GM19397 (cell line): ENCODE measurements around the gene TCTN1.

Experiments
- ATAC-seq: cut with Tn5 transposase; IDR thresholded peaks from one replicate; pipeline ENCODE4 v1.9.1; 2021; ENCODE audit warnings: mild to moderate bottlenecking, moderate library complexity; ENCODE audit not compliant: unreplicated experiment

TCTN1 gene

DNA sequence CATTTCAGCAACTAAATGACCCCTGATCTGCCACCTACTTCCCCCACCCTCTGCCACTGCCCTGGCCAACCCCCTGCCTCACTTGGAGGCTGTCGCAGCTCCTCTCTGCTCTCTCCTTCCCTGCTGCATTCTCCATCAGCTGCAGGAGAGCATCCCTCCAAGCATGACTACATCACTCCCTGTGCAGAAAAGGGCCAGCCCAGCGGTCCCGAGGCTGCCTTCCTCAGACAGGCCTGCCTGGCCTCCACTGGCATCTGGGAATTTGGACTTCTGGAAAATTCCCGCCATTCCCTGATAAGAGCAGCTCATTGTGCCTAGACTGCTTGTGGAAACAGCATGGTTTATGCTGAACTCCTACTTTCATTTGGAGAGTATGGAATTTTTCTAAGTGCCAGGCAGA is 62.2 kb downstream of the TCTN1 start:
- no peak for ATAC-seq

- ATAC-seq, result peak; percentile 71
Observed at GRCh38 chr12:110677206-110677911, 63.4 kb downstream of the TCTN1 start.

GRCh38 chr12:110677982-110678381 is 64.1 kb downstream of the TCTN1 start:
- ATAC-seq, result no peak

DNA sequence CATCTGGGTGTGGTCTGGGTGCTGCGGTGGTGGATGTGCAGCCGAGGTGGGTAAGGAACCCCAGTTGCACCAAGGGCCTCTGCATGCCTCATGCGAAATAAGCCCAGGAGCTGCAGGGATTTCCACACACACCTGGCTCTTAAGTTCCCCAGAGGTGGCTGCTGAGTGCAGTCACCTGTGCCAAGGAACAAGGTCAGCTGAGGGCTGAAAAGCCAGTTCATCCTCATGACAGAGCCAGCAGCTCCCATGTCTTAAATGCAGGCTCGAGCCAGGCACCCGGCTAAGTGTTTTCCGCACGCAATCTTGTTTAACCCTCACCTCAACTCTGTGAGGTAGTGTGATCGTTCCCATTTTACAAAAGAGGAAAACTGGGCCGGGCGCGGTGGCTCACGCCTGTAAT is 65.3 kb downstream of the TCTN1 start:
- ATAC-seq, result no peak

- no peak for ATAC-seq
Observed at GRCh38 chr12:110680032-110680431, 66.1 kb downstream of the TCTN1 start.

GRCh38 chr12:110683888-110684287 is 70.0 kb downstream of the TCTN1 start:
- no peak for ATAC-seq

DNA sequence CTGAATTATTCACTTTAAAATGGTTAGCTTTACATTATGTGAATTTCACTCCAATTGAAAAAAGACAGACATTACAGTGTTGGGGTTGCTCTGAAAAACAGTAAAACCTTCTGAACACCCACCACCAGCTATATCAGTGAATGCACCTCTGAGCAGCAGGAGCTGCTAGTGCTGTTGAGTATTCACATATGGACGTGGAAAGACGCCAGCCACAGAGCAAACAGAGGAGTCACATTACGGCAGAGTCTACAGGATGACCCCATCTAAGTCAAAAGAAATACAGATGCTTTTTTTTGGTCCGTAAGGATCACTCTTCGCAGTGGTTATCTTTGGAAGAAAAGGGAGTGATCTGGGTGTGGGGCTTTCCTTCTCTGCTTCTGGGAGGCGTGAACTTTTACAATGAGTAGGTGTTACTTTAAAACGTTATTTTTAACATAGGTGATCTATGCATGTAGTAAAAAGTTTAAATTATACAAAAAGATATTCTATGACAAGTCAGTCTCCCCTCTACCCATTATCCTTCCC is 70.4 kb downstream of the TCTN1 start:
- no peak for ATAC-seq

DNA sequence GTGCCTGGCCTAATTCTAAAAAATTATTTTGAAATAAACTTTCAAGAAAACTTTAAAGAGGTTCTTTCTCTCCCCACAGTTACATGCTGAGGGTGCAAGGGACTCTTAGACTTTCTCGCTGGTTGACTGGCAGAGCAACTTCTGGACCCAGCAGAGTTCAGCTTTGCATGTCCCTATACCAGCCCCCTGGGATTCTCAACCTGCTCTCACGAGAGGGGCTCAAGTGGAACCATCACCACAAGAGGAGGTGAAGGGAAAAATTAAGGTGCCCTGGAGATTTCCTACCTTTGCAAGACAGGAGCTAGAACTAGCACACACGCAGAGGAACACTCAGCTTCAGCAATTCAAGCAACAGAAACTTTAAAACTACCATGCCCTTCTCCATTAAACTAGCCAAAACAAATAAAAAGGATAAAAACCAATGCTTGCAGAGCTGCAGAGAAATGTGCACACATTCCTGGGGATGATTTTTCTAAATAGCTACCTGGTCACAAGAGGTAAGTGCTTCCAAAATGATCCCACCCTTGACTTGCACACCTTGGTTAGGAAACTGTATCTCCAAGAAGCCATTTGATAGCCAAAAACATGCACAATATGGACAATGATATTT is 72.5 kb downstream of the TCTN1 start:
- ATAC-seq, result no peak

DNA sequence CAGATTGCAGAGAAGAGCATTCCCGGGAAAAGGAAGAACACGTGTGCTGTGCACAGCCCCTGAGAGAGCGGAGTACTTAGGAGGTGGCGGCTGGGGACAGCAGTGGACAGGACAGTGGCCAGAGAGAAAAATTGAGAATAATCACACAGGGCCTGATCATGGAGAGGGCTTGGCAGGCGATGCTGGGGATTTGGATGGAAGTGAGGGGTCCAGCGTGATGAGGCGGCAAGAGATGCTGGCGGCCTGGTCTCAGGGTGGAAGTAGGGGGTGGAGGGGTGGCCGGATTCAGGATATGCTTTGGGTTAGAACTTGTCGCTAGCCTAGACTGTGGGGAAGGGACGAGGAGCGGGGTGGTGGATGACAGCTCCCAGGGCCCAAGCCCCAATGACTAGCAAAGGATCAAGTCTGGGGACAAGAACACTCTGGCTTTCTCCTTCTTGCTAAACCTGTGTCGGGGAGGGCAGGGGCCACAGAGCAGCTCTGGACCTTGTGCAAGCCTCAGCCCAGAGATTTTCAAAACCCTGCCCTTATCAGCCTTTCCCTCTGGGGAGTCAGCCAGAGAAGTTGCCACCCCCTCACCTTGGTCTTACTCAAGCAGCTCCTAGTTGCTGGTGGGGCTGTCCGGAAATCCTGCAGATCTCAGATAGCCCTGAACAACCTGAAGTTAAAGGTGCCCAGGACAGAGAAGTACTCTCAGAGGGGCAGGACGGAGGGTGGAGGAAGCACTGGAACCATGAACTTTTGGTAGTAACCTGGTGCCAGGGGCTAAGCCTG is 73.7 kb downstream of the TCTN1 start:
- ATAC-seq, result no peak

DNA sequence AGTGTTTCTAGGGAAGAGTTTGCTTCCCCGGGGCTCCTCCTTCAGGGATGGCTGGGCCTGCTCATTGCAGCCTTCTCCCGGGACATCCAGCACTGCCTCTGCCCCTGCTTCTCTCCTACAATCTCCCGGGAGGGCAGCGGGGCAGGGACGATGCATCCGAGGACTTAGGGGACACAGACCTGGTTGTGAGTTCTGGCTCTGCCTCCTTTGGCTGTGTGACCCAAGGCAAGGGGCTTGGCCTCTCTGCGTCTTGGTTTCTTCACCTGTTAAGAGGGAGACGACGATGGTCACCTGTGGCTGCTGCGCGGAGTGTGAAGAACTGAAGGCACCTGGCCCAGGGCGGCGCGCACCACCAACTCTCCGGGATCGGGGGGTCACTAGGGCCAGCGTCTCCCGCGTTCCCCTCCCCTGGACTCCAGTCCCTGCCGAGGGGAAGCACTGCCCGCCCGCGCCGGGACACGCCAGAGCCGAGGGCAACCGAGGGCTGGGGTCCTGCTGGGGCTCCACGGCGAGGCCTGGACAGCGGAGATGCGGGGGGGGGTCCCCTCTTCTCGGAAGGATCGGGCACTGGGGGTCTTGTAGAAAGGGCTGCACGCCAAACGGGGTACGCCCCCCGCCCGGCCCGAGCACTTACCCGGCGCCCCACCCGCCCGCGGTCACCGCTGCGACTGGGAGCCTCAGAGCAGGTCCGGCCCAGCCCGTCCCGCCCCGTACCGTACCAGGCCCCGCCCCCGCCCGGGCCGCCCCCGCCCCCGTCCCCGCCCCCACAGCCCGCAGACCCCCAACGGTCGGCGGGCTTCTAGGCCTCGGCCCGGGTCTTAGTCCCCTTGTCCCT is 74.7 kb downstream of the TCTN1 start, which contains the start of gene HVCN1:
TSS of gene HVCN1 (minus strand) at position 670 of the 835 bp plus-strand sequence. CDS start 5,870 bp downstream, outside the sequence.
- ATAC-seq, result no peak

DNA sequence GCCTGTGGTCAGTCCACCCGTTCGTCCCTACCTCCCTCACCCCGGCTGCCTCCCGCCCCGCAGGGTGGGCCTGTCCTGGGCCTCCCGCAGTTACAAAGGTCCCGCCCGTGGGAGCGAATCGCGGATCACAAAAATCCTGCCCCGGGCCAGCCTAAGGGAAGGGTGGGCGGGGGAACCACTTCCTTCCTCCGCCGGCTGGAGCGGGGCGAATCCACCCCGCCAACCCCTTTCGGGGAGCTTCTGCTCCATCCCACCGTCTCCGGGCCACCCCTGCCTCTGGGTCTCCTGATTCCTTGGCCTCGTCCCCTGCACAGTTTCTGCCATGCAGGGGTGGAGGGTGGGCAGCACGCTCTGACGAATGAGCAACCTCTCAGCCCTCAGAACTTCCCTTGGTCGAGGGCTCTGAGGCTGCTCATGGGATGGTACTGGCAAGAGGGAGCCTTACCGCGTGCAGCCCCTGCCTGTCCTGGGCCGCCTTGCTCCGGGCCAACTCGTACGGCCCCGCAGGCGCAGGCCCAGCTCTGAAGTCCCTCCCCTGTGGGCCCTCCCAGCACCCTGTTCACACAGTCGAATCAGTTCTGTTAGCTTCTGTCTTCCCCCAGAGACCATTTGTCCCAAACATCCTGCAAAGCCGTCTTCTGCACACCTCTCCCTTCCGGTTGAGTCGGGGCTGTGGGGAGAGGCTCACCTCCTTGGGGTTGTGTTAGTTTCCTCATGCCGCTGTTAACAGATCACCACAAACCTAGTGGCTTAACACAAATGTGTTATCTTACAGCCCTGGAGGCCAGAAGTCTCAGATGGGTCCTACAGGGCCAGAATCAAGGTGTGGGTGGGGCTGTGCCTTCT is 75.6 kb downstream of the TCTN1 start:
- ATAC-seq, result no peak

GRCh38 chr12:110690127-110690430 is 76.2 kb downstream of the TCTN1 start:
- ATAC-seq, result no peak

DNA sequence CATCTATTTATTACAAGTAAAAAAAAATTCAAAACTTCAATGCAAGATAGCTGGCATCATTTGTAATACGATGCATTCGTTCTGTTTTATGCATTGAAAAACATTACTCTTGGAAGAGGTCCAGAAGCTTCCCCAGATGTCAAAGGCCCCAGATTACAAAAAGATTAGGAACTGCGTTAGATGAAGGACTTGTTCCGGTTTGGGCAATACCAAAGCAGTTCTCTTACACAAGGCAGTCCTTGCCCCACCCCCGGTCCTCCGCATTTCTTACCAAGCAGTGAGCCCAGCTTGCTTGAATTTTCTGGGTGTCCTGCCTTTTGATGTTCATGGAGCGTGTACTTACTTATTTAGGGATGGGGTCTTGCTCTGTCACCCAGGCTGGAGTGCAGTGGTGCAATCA is 79.8 kb downstream of the TCTN1 start:
- no peak for ATAC-seq

DNA sequence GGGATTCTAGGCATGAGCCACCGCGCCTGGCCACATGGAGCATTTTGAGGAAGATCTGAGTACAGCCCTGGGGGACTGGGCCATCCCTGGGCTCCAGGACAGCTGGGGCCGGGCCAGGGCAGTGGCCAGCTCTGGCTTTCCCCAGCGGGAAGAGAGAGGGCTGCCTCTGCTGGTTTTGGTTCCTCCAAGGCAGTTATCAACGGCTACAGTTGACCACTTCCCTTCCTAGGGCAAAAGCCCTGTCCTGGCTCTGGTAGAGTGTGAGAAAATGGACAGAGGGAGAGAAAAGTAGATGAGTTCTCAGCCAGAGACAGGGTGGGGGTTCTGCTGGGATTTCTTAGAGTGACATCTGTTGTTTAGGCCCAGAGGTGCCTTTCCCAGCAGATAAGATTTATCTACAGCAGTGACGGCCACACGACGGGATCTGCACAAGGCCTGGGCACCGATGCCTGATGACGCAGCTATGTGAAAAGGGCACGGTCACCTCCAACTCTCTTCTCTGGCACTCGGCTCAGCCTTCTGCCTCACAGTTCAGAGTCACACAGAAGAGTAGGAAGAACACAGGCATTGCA is 80.5 kb downstream of the TCTN1 start:
- no peak for ATAC-seq

DNA sequence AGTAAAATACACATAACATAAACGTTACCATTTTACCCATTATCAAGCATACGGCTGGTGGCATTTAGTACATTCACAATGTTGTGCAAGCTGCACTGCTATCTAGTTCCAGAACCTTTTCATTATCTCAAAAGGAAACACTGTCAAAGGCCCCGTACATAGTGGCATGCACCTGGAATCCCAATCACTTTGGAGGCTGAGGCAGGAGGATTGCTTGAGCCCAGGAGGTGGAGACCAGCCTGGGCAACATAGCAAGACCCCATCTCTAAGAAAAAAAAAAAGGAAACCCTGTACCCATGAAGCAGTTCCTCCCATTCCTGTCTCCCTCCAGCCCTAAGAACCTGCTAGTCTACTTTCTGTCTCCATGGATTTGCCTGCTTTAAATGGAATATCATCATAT is 82.4 kb downstream of the TCTN1 start:
- ATAC-seq, result no peak

DNA sequence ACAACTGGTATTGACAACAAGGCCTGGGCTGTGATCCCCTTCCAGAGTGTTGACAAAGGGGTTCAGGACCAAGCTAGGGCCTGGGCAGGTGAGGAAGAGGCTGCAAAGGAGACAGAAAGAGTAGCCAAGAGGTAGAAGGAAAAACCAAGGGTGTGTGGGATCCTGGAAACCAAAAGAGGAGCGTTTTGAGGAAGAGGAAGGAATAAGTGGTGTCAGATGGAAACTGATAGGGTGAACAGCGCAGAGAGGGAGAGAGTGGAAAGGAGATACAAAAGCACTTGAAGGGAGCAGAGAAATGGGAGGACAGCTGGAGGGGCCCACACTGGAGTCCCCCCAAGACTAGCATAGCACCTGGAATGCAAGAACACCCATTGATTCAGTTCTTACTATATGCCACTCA is 83.3 kb downstream of the TCTN1 start:
- no peak for ATAC-seq

DNA sequence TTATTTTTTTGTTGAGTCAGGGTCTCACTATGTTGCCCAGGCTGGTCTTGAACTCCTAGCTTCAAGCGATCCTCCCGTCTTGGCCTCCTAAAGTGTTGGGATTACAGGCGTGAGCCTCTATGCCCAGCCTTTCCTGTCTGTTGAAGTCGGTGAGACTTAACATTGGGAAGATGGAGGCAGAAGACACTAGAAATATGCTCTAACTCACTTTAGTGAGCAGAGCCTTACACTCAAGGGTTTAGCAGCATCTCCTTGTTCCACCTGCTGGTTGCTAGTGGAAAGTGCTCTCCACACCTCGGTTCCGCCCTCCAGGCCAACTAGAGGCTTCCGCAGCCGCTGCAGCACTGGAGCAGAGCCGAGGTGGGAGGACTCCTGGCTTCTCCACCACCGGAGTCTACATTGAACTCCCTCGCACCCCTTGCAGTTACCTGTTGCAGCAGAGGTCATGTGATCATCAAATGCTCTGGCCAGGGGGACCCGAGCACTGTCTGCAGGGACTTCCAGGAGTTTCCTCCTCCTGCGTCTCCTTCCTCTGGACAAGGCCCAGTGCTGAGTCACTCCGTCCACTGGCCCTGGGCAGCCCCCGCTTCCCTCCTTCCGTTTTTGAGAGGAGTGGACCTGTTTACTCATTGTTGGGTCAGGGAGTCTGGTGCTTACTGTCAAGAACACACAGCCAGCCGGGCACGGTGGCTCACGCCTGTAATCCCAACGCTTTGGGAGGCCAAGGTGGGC is 84.4 kb downstream of the TCTN1 start:
- ATAC-seq, result no peak
